Endodermal cell (in vitro differentiated cells): ENCODE measurements around the gene RALGAPA1. TPM values are rescaled to one million over a fixed set of nuclear protein-coding genes. Genes with fewer than 3 reads are reported as not detected.

Experiments
- DNase-seq: peaks from one replicate; pipeline ENCODE4 v3.0.0-alpha.2; 2017
- H3K27ac ChIP-seq: 2 replicates; pipeline ENCODE4 v1.5.1; 2013; ENCODE audit warnings: mild to moderate bottlenecking, low read depth, low read length, moderate library complexity
- H3K27me3 ChIP-seq: 2 replicates; pipeline ENCODE4 v1.6.1; 2013; ENCODE audit warnings: mild to moderate bottlenecking, low read length, moderate library complexity; ENCODE audit not compliant: insufficient read depth, control insufficient read depth, poor library complexity, severe bottlenecking
- H3K36me3 ChIP-seq: 2 replicates; pipeline ENCODE4 v1.7.0; 2013; ENCODE audit warnings: mild to moderate bottlenecking, low read length, moderate library complexity; ENCODE audit not compliant: control insufficient read depth, insufficient read depth
- H3K4me1 ChIP-seq: one replicate; pipeline ENCODE4 v1.7.0; 2013; ENCODE audit warnings: low read length; ENCODE audit not compliant: control insufficient read depth, insufficient read depth
- H3K4me3 ChIP-seq: 2 replicates; pipeline ENCODE4 v1.5.1; 2013; ENCODE audit warnings: mild to moderate bottlenecking, low read length, moderate library complexity
- H3K9ac ChIP-seq: 2 replicates; pipeline ENCODE4 v1.6.1; 2013; ENCODE audit warnings: mild to moderate bottlenecking, low read length, moderate library complexity; ENCODE audit not compliant: poor library complexity, severe bottlenecking; ENCODE audit errors: extremely low read depth
- H3K9me3 ChIP-seq: 2 replicates; pipeline ENCODE4 v1.6.1; 2013; ENCODE audit warnings: mild to moderate bottlenecking, low read length, moderate library complexity; ENCODE audit not compliant: control insufficient read depth
- H3K27ac Mint-ChIP-seq: 2 replicates; pipeline ENCODE4 v1.8.0; 2020; ENCODE audit warnings: mixed read lengths
- H3K27me3 Mint-ChIP-seq: 2 replicates; pipeline ENCODE4 v1.8.0; 2021; ENCODE audit warnings: mild to moderate bottlenecking, mixed read lengths; ENCODE audit not compliant: insufficient read depth
- H3K36me3 Mint-ChIP-seq: 2 replicates; pipeline ENCODE4 v1.8.0; 2020; ENCODE audit warnings: low read depth, mixed read lengths
- H3K4me1 Mint-ChIP-seq: 2 replicates; pipeline ENCODE4 v1.8.0; 2020; ENCODE audit warnings: mixed read lengths
- H3K4me3 Mint-ChIP-seq: 2 replicates; pipeline ENCODE4 v1.8.0; 2020; ENCODE audit warnings: mild to moderate bottlenecking, moderate library complexity, mixed read lengths
- H3K9me3 Mint-ChIP-seq: 2 replicates; pipeline ENCODE4 v1.8.0; 2020; ENCODE audit warnings: mild to moderate bottlenecking, mixed read lengths
- CTCF ChIP-seq: fragments of 200-600 bp; sonication (generic); conservative IDR thresholded peaks from 2 replicates; pipeline ENCODE4 v1.5.0; 2021; ENCODE audit warnings: antibody characterized with exemption, mild to moderate bottlenecking
- WGBS, 2 experiments: methylation state at CpG; one replicate each; pipeline versions ENCODE4 v1.1.5 to v1.1.7; 2013; ENCODE audit warnings: missing lambda C conversion rate in 2 of 2, mixed read lengths in 1 of 2; ENCODE audit not compliant: insufficient coverage in 1 of 2, insufficient read length in 1 of 2; 5-methylcytosine and 5-hydroxymethylcytosine counted together
- total RNA-seq, 2 donors: library from RNA; stranded (reverse); fragmentation: NEBNext Ultra II Directional in 1 of 2; extraction: Animal tissue kit (Norgen Biotek cat#: 25700) in 1 of 2; gene quantifications; 2 replicates in 1 of 2; 3 replicates in 1 of 2; pipeline ENCODE4 v1.2.1, GENCODE V29; 2021

RALGAPA1 gene
- total RNA-seq, 2 donors from 2014 or later: 31.2 to 36.3 TPM

GRCh38 chr14:35761922-35762321, 47.2 kb downstream of the RALGAPA1 start:
- no peaks in the 10 kb centered on the region for H3K4me1 ChIP-seq
- H3K27ac ChIP-seq: no peak overlapping the region
- H3K4me3 ChIP-seq: no peak overlapping the region
- no peaks in the 10 kb centered on the region for H3K27me3 ChIP-seq
- H3K9me3 Mint-ChIP-seq: no peaks in the 10 kb centered on the region
- no peak for TF ChIP-seq CTCF
- H3K4me1 Mint-ChIP-seq: no peaks in the 10 kb centered on the region
- DNase-seq: no peak
- H3K27ac Mint-ChIP-seq: no peak overlapping the region
- H3K9ac ChIP-seq: no peak overlapping the region
- 88 to 95% methylated on average over 3 to 4 of the region's 4 CpGs for WGBS, 2 experiments
- no peaks in the 10 kb centered on the region for H3K9me3 ChIP-seq
- peaks cover 7% of the 10 kb centered on the region for H3K36me3 ChIP-seq
- H3K27me3 Mint-ChIP-seq: no peaks in the 10 kb centered on the region
- H3K4me3 Mint-ChIP-seq: no peak overlapping the region
- peaks cover 10% of the 10 kb centered on the region for H3K36me3 Mint-ChIP-seq

GRCh38 chr14:35760143-35760542, 49.0 kb downstream of the RALGAPA1 start:
- no peak for DNase-seq
- Histone ChIP-seq H3K4me1 (no peaks in the 10 kb centered on the region), H3K27ac (no peak overlapping the region), H3K27me3 (no peaks in the 10 kb centered on the region), H3K4me3 (no peak overlapping the region), H3K36me3 (peaks cover 17% of the 10 kb centered on the region), H3K9me3 (no peaks in the 10 kb centered on the region), H3K9ac (no peak overlapping the region)
- Mint-ChIP-seq H3K36me3 (peaks cover 22% of the 10 kb centered on the region), H3K4me3 (no peak overlapping the region), H3K27ac (no peak overlapping the region), H3K9me3 (no peaks in the 10 kb centered on the region), H3K4me1 (no peaks in the 10 kb centered on the region), H3K27me3 (no peaks in the 10 kb centered on the region)
- TF ChIP-seq CTCF: no peak
- WGBS, 2 experiments: 92% methylated on average over 1 of the region's 1 CpG; no CpG with 5 or more reads in 1 of the 2 experiments

- H3K27me3 Mint-ChIP-seq: no peaks in the 10 kb centered on the region
- H3K27ac ChIP-seq: no peak overlapping the region
- TF ChIP-seq CTCF: no peak
- DNase-seq: no peak
- no peak overlapping the region for H3K4me3 ChIP-seq
- no peak overlapping the region for H3K27ac Mint-ChIP-seq
- no peaks in the 10 kb centered on the region for H3K27me3 ChIP-seq
- H3K36me3 ChIP-seq: peaks cover 24% of the 10 kb centered on the region
- H3K9ac ChIP-seq: no peak overlapping the region
- H3K4me1 ChIP-seq: no peaks in the 10 kb centered on the region
- no peak overlapping the region for H3K4me3 Mint-ChIP-seq
- H3K36me3 Mint-ChIP-seq: peaks cover 37% of the 10 kb centered on the region
- no peaks in the 10 kb centered on the region for H3K9me3 ChIP-seq
- H3K4me1 Mint-ChIP-seq: no peaks in the 10 kb centered on the region
- H3K9me3 Mint-ChIP-seq: no peaks in the 10 kb centered on the region
- WGBS, 2 experiments: 100% methylated on average over 3 of the region's 3 CpGs; no CpG with 5 or more reads in 1 of the 2 experiments
Measured at GRCh38 chr14:35758523-35759129, 50.5 kb downstream of the RALGAPA1 start.
